ENCODE results near the gene ZNF425.

GRCh38 chr7:149136118-149136517, 10.0 kb upstream of the ZNF425 start:
- no peak for TF ChIP-seq CTCF (IDR thresholded peaks at IDR 0.05; ENCODE audit: insufficient read depth, low read length, poor library complexity, severe bottlenecking)
- no peak for TF ChIP-seq EZH2phosphoT487 (conservative IDR thresholded peaks at IDR 0.05; ENCODE audit: low read length)

Measured in SU-DHL-6 (cell line).